PC-3 (cell line): ENCODE data around the gene ACSL4.

Source experiments
- EZH2 ChIP-seq: fragments of 300-600 bp; sonication (generic); IDR thresholded peaks from one replicate; pipeline ENCODE4 v1.6.1; 2017; ENCODE audit warnings: antibody characterized with exemption, mild to moderate bottlenecking, low read length; ENCODE audit not compliant: unreplicated experiment
- EZH2phosphoT487 ChIP-seq: fragments of 300-600 bp; sonication (generic); IDR thresholded peaks from 2 replicates; pipeline ENCODE4 v1.6.1; 2018; ENCODE audit warnings: mild to moderate bottlenecking, antibody characterized with exemption, low read length, borderline replicate concordance
- TF ChIP-seq, protein P1 (sequence below): fragments of 300-600 bp; sonication (generic); conservative IDR thresholded peaks from 2 replicates; pipeline ENCODE4 v1.5.1; 2017; ENCODE audit warnings: antibody characterized with exemption, low read depth, mild to moderate bottlenecking, low read length

DNA sequence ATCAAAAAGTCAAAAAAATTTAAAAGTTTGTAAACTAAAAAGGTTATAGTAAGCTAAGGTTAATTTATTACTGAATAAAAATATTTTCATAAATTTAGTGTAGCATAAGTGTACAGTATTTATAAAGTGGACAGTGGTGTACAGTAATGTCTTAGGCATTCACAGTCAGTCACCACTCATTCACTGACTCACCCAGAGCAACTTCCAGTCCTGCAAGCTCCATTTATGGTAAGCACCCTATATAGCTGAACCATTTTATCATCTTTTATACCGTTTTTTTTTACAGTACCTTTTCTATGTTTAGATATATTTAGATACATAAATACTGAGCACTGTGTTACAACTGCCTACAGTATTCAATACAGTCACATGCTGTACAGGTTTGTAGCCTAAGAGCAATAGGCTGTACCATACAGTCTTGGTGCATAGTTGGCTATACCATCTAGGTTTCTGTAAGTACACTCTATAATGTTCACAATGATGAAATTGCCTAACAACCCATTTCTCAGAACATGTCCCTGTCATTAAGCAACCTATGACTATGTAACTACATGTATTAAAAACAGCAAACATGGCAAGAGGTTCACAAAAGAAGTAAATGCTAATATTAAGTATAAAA, 18.6 kb downstream of the ACSL4 start:
- TF ChIP-seq, protein P1, sequence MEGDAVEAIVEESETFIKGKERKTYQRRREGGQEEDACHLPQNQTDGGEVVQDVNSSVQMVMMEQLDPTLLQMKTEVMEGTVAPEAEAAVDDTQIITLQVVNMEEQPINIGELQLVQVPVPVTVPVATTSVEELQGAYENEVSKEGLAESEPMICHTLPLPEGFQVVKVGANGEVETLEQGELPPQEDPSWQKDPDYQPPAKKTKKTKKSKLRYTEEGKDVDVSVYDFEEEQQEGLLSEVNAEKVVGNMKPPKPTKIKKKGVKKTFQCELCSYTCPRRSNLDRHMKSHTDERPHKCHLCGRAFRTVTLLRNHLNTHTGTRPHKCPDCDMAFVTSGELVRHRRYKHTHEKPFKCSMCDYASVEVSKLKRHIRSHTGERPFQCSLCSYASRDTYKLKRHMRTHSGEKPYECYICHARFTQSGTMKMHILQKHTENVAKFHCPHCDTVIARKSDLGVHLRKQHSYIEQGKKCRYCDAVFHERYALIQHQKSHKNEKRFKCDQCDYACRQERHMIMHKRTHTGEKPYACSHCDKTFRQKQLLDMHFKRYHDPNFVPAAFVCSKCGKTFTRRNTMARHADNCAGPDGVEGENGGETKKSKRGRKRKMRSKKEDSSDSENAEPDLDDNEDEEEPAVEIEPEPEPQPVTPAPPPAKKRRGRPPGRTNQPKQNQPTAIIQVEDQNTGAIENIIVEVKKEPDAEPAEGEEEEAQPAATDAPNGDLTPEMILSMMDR: no peak
- no peak for TF ChIP-seq EZH2phosphoT487
- no peak for TF ChIP-seq EZH2
